HCT116 (cell line): ENCODE results near the gene BCL2L13. TPM values are rescaled to one million over a fixed set of nuclear protein-coding genes. Genes with fewer than 3 reads are reported as not detected.

ENCODE experiments used
- ATAC-seq: fragments of 200-7000 bp; cut with Tn5 transposase; 2 replicates; pipeline ENCODE4 v1.9.1; 2020; ENCODE audit warnings: mild to moderate bottlenecking, moderate library complexity
- BruUV-seq: library from RNA; stranded (reverse); fragments of 400-500 nt; replicated peaks from 2 replicates; lab custom pipeline; 2021; lab: Mats Ljungman, UMichigan
- CTCF ChIA-PET: fragments of 300-600 bp; sonication (Branson Sonifier 250); formaldehyde crosslinking; loops from one replicate; lab custom pipeline; 2021; ENCODE audit warnings: antibody characterized with exemption; lab: Charles Lee
- POLR2A ChIA-PET: fragments of 300-600, 350-600 bp; sonication (Branson Sonifier 250); formaldehyde crosslinking; loops from one replicate; lab custom pipeline; 2021; ENCODE audit warnings: antibody characterized with exemption; lab: Charles Lee
- RAD21 ChIA-PET, 2 experiments: fragments of 300-600 bp; sonication (Branson Sonifier 250); formaldehyde crosslinking; loops; one replicate each; lab custom pipeline; 2023; ENCODE audit warnings: low total read pairs in 2 of 2; ENCODE audit not compliant: uncharacterized antibody in 2 of 2, unreplicated experiment in 2 of 2, low non-redundant PET in 1 of 2; lab: Charles Lee
- DNase-seq: peaks from one replicate; pipeline ENCODE4 v3.0.0-alpha.2; 2010; ENCODE audit warnings: low read depth, low spot score
- H2AFZ ChIP-seq: fragments of 200-600 bp; shearing (Covaris generic), sonication (generic); 2 replicates; pipeline ENCODE4 v1.6.1; 2017; ENCODE audit warnings: low read depth, mixed run types, mixed read lengths, antibody characterized with exemption, low read length; ENCODE audit not compliant: poor library complexity, severe bottlenecking
- H3K27ac ChIP-seq: 2 replicates; pipeline ENCODE4 v1.5.1; 2012; ENCODE audit warnings: low read depth, low read length
- H3K27me3 ChIP-seq: fragments of 200-600 bp; sonication (generic); 2 replicates; pipeline ENCODE4 v1.6.1; 2016; ENCODE audit warnings: mixed run types, low read length, mixed read lengths; ENCODE audit not compliant: insufficient read depth
- H3K36me3 ChIP-seq, 2 experiments: fragments of 200-500 bp in 1 of 2; fragments of 200-600 bp in 1 of 2; sonication (Bioruptor generic) in 1 of 2; sonication (generic) in 1 of 2; 2 replicates each; pipeline versions ENCODE4 v1.5.1 to v1.6.1; 2014 to 2016; ENCODE audit warnings: low read length in 2 of 2, inconsistent platforms in 1 of 2, mixed read lengths in 1 of 2, mixed run types in 1 of 2; ENCODE audit not compliant: insufficient read depth in 2 of 2, control insufficient read depth in 1 of 2
- H3K4me1 ChIP-seq, 2 experiments: fragments of 200-600 bp in 1 of 2; sonication (generic) in 1 of 2; 2 replicates each; pipeline versions ENCODE4 v1.5.1 to v1.6.1; 2012 to 2017; ENCODE audit warnings: low read length in 2 of 2, inconsistent platforms in 1 of 2, mild to moderate bottlenecking in 1 of 2, mixed read lengths in 1 of 2, mixed run types in 1 of 2, moderate library complexity in 1 of 2; ENCODE audit not compliant: insufficient read depth in 2 of 2, control insufficient read depth in 1 of 2
- H3K4me2 ChIP-seq: fragments of 200-600 bp; sonication (generic); 2 replicates; pipeline ENCODE4 v1.6.1; 2017; ENCODE audit warnings: mixed run types, low read length, mixed read lengths
- H3K4me3 ChIP-seq, 2 experiments: fragments of 200-600 bp in 1 of 2; sonication (generic) in 1 of 2; replicated peaks in 1 of 2; 2 replicates each; pipeline ENCODE4 v1.5.1; 2011 to 2016; ENCODE audit warnings: low read length in 2 of 2, control low read depth in 1 of 2, low read depth in 1 of 2, mild to moderate bottlenecking in 1 of 2, mixed read lengths in 1 of 2, mixed run types in 1 of 2
- H3K79me2 ChIP-seq: fragments of 200-600 bp; sonication (generic); 2 replicates; pipeline ENCODE4 v1.6.1; 2017; ENCODE audit warnings: mild to moderate bottlenecking, mixed run types, low read length, moderate library complexity, mixed read lengths; ENCODE audit not compliant: insufficient read depth
- H3K9ac ChIP-seq: fragments of 200-600 bp; sonication (generic); 2 replicates; pipeline ENCODE4 v1.6.1; 2016; ENCODE audit warnings: low read length, mixed read lengths
- H3K9me2 ChIP-seq: fragments of 200-600 bp; sonication (generic), shearing (Covaris generic); 2 replicates; pipeline ENCODE4 v1.6.1; 2017; ENCODE audit warnings: mixed run types, mild to moderate bottlenecking, moderate library complexity; ENCODE audit not compliant: insufficient read depth
- H3K9me3 ChIP-seq, 2 experiments: fragments of 200-500 bp in 1 of 2; fragments of 200-600 bp in 1 of 2; sonication (Bioruptor generic) in 1 of 2; sonication (generic) in 1 of 2; 2 replicates each; pipeline ENCODE4 v1.6.1; 2014 to 2017; ENCODE audit warnings: low read length in 2 of 2, mixed read lengths in 2 of 2, inconsistent platforms in 1 of 2, low read depth in 1 of 2, mild to moderate bottlenecking in 1 of 2, mixed run types in 1 of 2, moderate library complexity in 1 of 2; ENCODE audit not compliant: control insufficient read depth in 1 of 2, insufficient read depth in 1 of 2
- H4K20me1 ChIP-seq: fragments of 200-600 bp; sonication (generic), shearing (Covaris generic); 2 replicates; pipeline ENCODE4 v1.6.1; 2017; ENCODE audit warnings: mixed run types, mild to moderate bottlenecking, moderate library complexity; ENCODE audit not compliant: insufficient read depth
- EGR1 ChIP-seq: IDR thresholded peaks from 2 replicates; pipeline ENCODE4 v1.6.1; 2012; ENCODE audit warnings: low read depth
- FOSL1 ChIP-seq: IDR thresholded peaks from 2 replicates; pipeline ENCODE4 v1.6.1; 2012; ENCODE audit warnings: low read depth
- JUND ChIP-seq: IDR thresholded peaks from 2 replicates; pipeline ENCODE4 v1.6.1; 2012
- POLR2A ChIP-seq: IDR thresholded peaks from 2 replicates; pipeline ENCODE4 v1.7.0; 2011; ENCODE audit warnings: borderline replicate concordance; ENCODE audit not compliant: insufficient read depth, insufficient read length; ENCODE audit errors: extremely low read depth
- POLR2AphosphoS5 ChIP-seq: IDR thresholded peaks from 2 replicates; pipeline ENCODE4 v1.6.1; 2011; ENCODE audit warnings: mild to moderate bottlenecking, low read depth, low read length, moderate library complexity
- RAD21 ChIP-seq: IDR thresholded peaks from 2 replicates; pipeline ENCODE4 v1.6.1; 2012; ENCODE audit warnings: low read depth, mild to moderate bottlenecking
- SIN3A ChIP-seq: IDR thresholded peaks from 2 replicates; pipeline ENCODE4 v1.6.1; 2012; ENCODE audit warnings: low read depth
- SP1 ChIP-seq: IDR thresholded peaks from 2 replicates; pipeline ENCODE4 v1.6.1; 2012; ENCODE audit warnings: low read depth
- SRF ChIP-seq: IDR thresholded peaks from 2 replicates; pipeline ENCODE4 v1.6.1; 2012; ENCODE audit warnings: low read depth
- TCF7L2 ChIP-seq: IDR thresholded peaks from 2 replicates; pipeline ENCODE4 v1.7.0; 2011; ENCODE audit warnings: borderline replicate concordance, inconsistent platforms; ENCODE audit not compliant: insufficient read depth, insufficient read length; ENCODE audit errors: extremely low read depth
- YY1 ChIP-seq: IDR thresholded peaks from 2 replicates; pipeline ENCODE4 v1.6.1; 2011; ENCODE audit warnings: low read length, low read depth, moderate library complexity, mild to moderate bottlenecking; ENCODE audit not compliant: insufficient replicate concordance; ENCODE audit errors: extremely low read depth
- ZNF274 ChIP-seq: fragments of 200-500 bp; sonication (Bioruptor generic); IDR thresholded peaks from 2 replicates; pipeline ENCODE4 v1.6.1; 2014; ENCODE audit warnings: mild to moderate bottlenecking, low read depth, low read length, inconsistent platforms
- intact Hi-C: fragments of 100-400 bp; cut with micrococcal nuclease; formaldehyde crosslinking; loops from 2 replicates; pipeline ENCODE4 v1.10.0; 2022
- total RNA-seq: library from RNA; stranded (reverse); gene quantifications from one replicate; pipeline ENCODE4 v1.2.1, GENCODE V29; 2021; ENCODE audit not compliant: unreplicated experiment
- TF ChIP-seq, protein P1 (sequence below): IDR thresholded peaks from 2 replicates; pipeline ENCODE4 v1.6.1; 2012
- TF ChIP-seq, protein P2 (sequence below), 3 experiments: fragments of 200-600 bp in 1 of 3; sonication (generic) in 1 of 3; IDR thresholded peaks in 2 of 3; conservative IDR thresholded peaks in 1 of 3; 2 replicates each; pipeline ENCODE4 v1.5.1; 2012 to 2017; ENCODE audit warnings: low read depth in 2 of 3, low read length in 2 of 3, antibody characterized with exemption in 1 of 3, borderline replicate concordance in 1 of 3, control low read depth in 1 of 3, mild to moderate bottlenecking in 1 of 3, mixed read lengths in 1 of 3, mixed run types in 1 of 3, moderate library complexity in 1 of 3; ENCODE audit not compliant: insufficient read depth in 1 of 3
- TF ChIP-seq, protein P3 (sequence below): IDR thresholded peaks from 2 replicates; pipeline ENCODE4 v1.6.1; 2012; ENCODE audit warnings: low read depth

BCL2L13 gene
- total RNA-seq, 1 experiment from 2014 or later, result 38.6 TPM

DNA sequence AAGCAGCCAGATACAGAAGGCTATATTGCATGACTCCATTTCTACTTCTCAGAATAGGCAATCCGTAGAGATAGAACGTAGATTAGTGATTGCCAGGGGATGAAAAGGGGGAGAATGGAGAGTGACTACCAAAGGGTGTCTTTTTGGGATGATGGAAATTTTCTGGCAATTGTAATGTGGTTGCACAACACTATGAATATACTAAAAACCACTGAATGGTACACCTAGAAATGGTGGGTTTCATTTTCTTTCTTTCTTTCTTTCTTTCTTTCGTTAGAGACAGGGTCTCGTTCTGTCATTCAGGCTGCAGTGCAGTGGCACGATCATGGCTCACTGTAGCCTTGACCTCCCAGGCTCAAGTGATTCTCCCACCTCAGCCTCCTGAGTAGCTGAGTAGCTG lies 81.4 kb downstream of the BCL2L13 start:
- Histone ChIP-seq H3K4me3 (no peak overlapping the region), H3K9ac (no peak overlapping the region), H2AFZ (no peak overlapping the region), H3K4me1 (no peaks in the 10 kb centered on the region), H4K20me1 (no peaks in the 10 kb centered on the region), H3K27ac (no peak overlapping the region), H3K79me2 (0 out of 2 replicates have a peak, but pooled peaks cover 3% of the 10 kb centered on the region), H3K9me3 (no peaks in the 10 kb centered on the region), H3K4me2 (no peak overlapping the region), H3K27me3 (no peaks in the 10 kb centered on the region), H3K9me2 (no peaks in the 10 kb centered on the region), H3K36me3 (no peaks in the 10 kb centered on the region)
- ATAC-seq, result no peak
- intact Hi-C loops, result no loop called here
- POLR2A ChIA-PET, result no interaction called here
- TF ChIP-seq ZNF274, result no peak
- TF ChIP-seq TCF7L2, result no peak
- TF ChIP-seq FOSL1, result no peak
- no peak for TF ChIP-seq SIN3A
- TF ChIP-seq, protein P1, sequence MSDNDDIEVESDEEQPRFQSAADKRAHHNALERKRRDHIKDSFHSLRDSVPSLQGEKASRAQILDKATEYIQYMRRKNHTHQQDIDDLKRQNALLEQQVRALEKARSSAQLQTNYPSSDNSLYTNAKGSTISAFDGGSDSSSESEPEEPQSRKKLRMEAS, result no peak
- no peak for DNase-seq
- RAD21 ChIA-PET, result no interaction called here
- CTCF ChIA-PET, result no interaction called here
- no TSS peak for BruUV-seq

DNA sequence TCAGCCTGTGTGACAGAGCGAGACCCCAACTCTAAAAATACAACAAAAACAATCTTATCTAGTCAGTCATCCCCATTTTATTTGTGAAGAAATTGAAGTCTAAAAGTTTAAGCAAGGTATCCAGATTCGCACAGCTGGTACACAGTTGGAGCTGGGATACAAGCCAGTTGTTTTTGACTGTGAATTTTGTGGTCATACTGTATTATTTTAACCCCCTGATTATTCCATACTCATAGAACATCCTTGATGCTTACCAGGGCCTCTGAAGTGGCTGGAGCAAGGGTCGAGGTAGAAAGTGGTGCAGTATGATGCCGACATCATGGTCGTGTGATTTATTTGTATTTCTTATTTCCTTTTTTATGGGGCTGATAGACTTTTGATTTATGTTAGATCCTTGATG lies 85.7 kb downstream of the BCL2L13 start:
- Histone ChIP-seq H3K27ac (no peak overlapping the region), H3K4me2 (no peak overlapping the region), H3K9ac (no peak overlapping the region), H3K79me2 (no peaks in the 10 kb centered on the region), H3K9me2 (no peaks in the 10 kb centered on the region), H4K20me1 (no peaks in the 10 kb centered on the region), H3K4me1 (no peaks in the 10 kb centered on the region), H3K27me3 (no peaks in the 10 kb centered on the region), H3K36me3 (peaks cover 4 to 7% of the 10 kb centered on the region in 2 experiments; a peak in 2 of 4 replicates), H3K9me3 (no peaks in the 10 kb centered on the region), H3K4me3 (no peak overlapping the region), H2AFZ (no peak overlapping the region)
- intact Hi-C loops, result no loop called here
- ATAC-seq (no peak), DNase-seq (no peak)
- ChIA-PET CTCF (no interaction called here), RAD21 (no interaction called here), POLR2A (no interaction called here)
- BruUV-seq, result no TSS peak
- TF ChIP-seq YY1 (no peak), JUND (no peak), RAD21 (no peak), SP1 (no peak), ZNF274 (no peak), SRF (no peak), POLR2A (no peak), FOSL1 (no peak), TCF7L2 (no peak), EGR1 (no peak), POLR2AphosphoS5 (no peak)
- TF ChIP-seq, protein P2, sequence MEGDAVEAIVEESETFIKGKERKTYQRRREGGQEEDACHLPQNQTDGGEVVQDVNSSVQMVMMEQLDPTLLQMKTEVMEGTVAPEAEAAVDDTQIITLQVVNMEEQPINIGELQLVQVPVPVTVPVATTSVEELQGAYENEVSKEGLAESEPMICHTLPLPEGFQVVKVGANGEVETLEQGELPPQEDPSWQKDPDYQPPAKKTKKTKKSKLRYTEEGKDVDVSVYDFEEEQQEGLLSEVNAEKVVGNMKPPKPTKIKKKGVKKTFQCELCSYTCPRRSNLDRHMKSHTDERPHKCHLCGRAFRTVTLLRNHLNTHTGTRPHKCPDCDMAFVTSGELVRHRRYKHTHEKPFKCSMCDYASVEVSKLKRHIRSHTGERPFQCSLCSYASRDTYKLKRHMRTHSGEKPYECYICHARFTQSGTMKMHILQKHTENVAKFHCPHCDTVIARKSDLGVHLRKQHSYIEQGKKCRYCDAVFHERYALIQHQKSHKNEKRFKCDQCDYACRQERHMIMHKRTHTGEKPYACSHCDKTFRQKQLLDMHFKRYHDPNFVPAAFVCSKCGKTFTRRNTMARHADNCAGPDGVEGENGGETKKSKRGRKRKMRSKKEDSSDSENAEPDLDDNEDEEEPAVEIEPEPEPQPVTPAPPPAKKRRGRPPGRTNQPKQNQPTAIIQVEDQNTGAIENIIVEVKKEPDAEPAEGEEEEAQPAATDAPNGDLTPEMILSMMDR (IDR thresholded peaks at IDR 0.05 in 2 of 3, conservative IDR thresholded peaks at IDR 0.05 in 1 of 3; ENCODE audit: borderline replicate concordance in 1 of 3, insufficient read depth in 1 of 3, low read depth in 2 of 3, low read length in 2 of 3), result no peak
- TF ChIP-seq, protein P1, result no peak
- TF ChIP-seq, protein P3, sequence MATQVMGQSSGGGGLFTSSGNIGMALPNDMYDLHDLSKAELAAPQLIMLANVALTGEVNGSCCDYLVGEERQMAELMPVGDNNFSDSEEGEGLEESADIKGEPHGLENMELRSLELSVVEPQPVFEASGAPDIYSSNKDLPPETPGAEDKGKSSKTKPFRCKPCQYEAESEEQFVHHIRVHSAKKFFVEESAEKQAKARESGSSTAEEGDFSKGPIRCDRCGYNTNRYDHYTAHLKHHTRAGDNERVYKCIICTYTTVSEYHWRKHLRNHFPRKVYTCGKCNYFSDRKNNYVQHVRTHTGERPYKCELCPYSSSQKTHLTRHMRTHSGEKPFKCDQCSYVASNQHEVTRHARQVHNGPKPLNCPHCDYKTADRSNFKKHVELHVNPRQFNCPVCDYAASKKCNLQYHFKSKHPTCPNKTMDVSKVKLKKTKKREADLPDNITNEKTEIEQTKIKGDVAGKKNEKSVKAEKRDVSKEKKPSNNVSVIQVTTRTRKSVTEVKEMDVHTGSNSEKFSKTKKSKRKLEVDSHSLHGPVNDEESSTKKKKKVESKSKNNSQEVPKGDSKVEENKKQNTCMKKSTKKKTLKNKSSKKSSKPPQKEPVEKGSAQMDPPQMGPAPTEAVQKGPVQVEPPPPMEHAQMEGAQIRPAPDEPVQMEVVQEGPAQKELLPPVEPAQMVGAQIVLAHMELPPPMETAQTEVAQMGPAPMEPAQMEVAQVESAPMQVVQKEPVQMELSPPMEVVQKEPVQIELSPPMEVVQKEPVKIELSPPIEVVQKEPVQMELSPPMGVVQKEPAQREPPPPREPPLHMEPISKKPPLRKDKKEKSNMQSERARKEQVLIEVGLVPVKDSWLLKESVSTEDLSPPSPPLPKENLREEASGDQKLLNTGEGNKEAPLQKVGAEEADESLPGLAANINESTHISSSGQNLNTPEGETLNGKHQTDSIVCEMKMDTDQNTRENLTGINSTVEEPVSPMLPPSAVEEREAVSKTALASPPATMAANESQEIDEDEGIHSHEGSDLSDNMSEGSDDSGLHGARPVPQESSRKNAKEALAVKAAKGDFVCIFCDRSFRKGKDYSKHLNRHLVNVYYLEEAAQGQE, result no peak
